Caco-2 (cell line): ENCODE data around the gene GLIS1. TPM values are rescaled to one million over a fixed set of nuclear protein-coding genes. Genes with fewer than 3 reads are reported as not detected.

Experiments
- BruUV-seq: library from RNA; stranded (reverse); fragments of 400-500 nt; replicated peaks from 2 replicates; lab custom pipeline; 2021; lab: Mats Ljungman, UMichigan
- CTCF ChIA-PET: fragments of 300-600 bp; sonication (Branson Sonifier 250); formaldehyde crosslinking; loops from one replicate; lab custom pipeline; 2022; ENCODE audit warnings: antibody characterized with exemption; lab: Charles Lee
- POLR2A ChIA-PET: fragments of 300-600 bp; sonication (Branson Sonifier 250); formaldehyde crosslinking; loops from one replicate; lab custom pipeline; 2022; ENCODE audit warnings: antibody characterized with exemption; lab: Charles Lee
- DNase-seq, 2 experiments: peaks; one replicate each; pipeline versions ENCODE4 v3.0.0 to v3.0.0-alpha.2; 2020 to 2022
- H3K27me3 ChIP-seq: replicated peaks from 2 replicates; pipeline ENCODE4 v1.6.0; 2011; ENCODE audit warnings: low read length; ENCODE audit not compliant: control insufficient read depth, insufficient read depth
- H3K36me3 ChIP-seq: 2 replicates; pipeline ENCODE4 v1.5.1; 2011; ENCODE audit warnings: low read length; ENCODE audit not compliant: control insufficient read depth, insufficient read depth
- H3K4me1 ChIP-seq: fragments of 250-450 bp; sonication (Bioruptor Pico); 2 replicates; pipeline ENCODE4 v1.5.1; 2020; ENCODE audit warnings: mild to moderate bottlenecking
- H3K4me3 ChIP-seq: 2 replicates; pipeline ENCODE4 v1.5.1; 2011; ENCODE audit warnings: low read depth, mild to moderate bottlenecking, control low read depth, low read length
- H3K9me3 ChIP-seq: fragments of 250-450 bp; sonication (Bioruptor Pico); 2 replicates; pipeline ENCODE4 v1.5.1; 2020; ENCODE audit warnings: mild to moderate bottlenecking, moderate library complexity
- H3K27ac Mint-ChIP-seq: one replicate; pipeline ENCODE4 v1.8.0; 2022; ENCODE audit warnings: mixed read lengths; ENCODE audit not compliant: unreplicated experiment
- H3K27me3 Mint-ChIP-seq: one replicate; pipeline ENCODE4 v1.8.0; 2022; ENCODE audit warnings: mixed read lengths; ENCODE audit not compliant: insufficient read depth, unreplicated experiment
- H3K36me3 Mint-ChIP-seq: one replicate; pipeline ENCODE4 v1.8.0; 2022; ENCODE audit warnings: mild to moderate bottlenecking, mixed read lengths; ENCODE audit not compliant: insufficient read depth, unreplicated experiment
- H3K4me1 Mint-ChIP-seq: one replicate; pipeline ENCODE4 v1.8.0; 2022; ENCODE audit warnings: low read depth, mixed read lengths; ENCODE audit not compliant: unreplicated experiment
- H3K4me3 Mint-ChIP-seq: one replicate; pipeline ENCODE4 v1.8.0; 2022; ENCODE audit warnings: mild to moderate bottlenecking, moderate library complexity, mixed read lengths; ENCODE audit not compliant: unreplicated experiment
- H3K9me3 Mint-ChIP-seq: one replicate; pipeline ENCODE4 v1.8.0; 2022; ENCODE audit warnings: mixed read lengths; ENCODE audit not compliant: unreplicated experiment
- intact Hi-C: fragments of 100-400 bp; cut with micrococcal nuclease; formaldehyde crosslinking; loops from one replicate; pipeline ENCODE4 v1.10.0; 2022; ENCODE audit not compliant: unreplicated experiment
- total RNA-seq: library from RNA; stranded (reverse); gene quantifications from 2 replicates; pipeline ENCODE4 v1.2.3, GENCODE V29; 2022
- TF ChIP-seq, protein P1 (sequence below), 2 experiments: fragments of 200-600 bp in 1 of 2; IDR thresholded peaks; 1 replicate in 1 of 2; 2 replicates in 1 of 2; pipeline versions ENCODE4 v1.5.1 to v1.8.0; 2011 to 2022; ENCODE audit warnings: antibody characterized with exemption in 1 of 2, control low read depth in 1 of 2, inconsistent platforms in 1 of 2, low read depth in 1 of 2, low read length in 1 of 2, mild to moderate bottlenecking in 1 of 2, moderate library complexity in 1 of 2; ENCODE audit not compliant: insufficient read depth in 1 of 2, severe bottlenecking in 1 of 2, unreplicated experiment in 1 of 2

GLIS1 gene
- total RNA-seq, 1 experiment from 2014 or later = not detected

DNA sequence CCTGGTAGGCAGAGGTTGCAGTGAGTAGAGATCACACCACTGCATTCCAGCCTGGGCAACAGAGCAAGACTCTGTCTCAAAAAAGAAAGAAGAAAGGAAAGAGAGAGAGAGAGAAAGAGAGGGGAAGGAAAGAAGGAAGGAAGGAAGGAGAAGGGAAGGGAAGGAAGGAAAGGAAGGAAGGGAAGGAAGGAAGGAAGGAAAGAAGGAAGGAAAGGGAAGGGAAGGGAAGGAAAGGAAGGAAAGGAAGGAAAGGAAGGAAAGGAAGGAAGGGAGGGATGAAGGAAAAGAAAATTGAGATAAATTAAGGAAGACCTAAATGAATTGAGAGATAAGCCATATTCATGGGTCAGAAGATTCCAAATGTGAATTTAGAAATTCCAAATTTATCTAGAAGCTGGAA is 92.2 kb downstream of the GLIS1 start:
- intact Hi-C loops = no loop called here
- ChIA-PET CTCF (no interaction called here), POLR2A (no interaction called here)
- Mint-ChIP-seq H3K36me3 (no peaks in the 10 kb centered on the region), H3K27ac (no peak overlapping the region), H3K4me3 (no peak overlapping the region), H3K27me3 (peaks cover 7% of the 10 kb centered on the region), H3K4me1 (no peaks in the 10 kb centered on the region), H3K9me3 (no peaks in the 10 kb centered on the region)
- no peak for DNase-seq
- Histone ChIP-seq H3K9me3 (no peaks in the 10 kb centered on the region), H3K36me3 (no peaks in the 10 kb centered on the region), H3K4me3 (no peak overlapping the region), H3K4me1 (no peaks in the 10 kb centered on the region), H3K27me3 (no peaks in the 10 kb centered on the region)
- TF ChIP-seq, protein P1, sequence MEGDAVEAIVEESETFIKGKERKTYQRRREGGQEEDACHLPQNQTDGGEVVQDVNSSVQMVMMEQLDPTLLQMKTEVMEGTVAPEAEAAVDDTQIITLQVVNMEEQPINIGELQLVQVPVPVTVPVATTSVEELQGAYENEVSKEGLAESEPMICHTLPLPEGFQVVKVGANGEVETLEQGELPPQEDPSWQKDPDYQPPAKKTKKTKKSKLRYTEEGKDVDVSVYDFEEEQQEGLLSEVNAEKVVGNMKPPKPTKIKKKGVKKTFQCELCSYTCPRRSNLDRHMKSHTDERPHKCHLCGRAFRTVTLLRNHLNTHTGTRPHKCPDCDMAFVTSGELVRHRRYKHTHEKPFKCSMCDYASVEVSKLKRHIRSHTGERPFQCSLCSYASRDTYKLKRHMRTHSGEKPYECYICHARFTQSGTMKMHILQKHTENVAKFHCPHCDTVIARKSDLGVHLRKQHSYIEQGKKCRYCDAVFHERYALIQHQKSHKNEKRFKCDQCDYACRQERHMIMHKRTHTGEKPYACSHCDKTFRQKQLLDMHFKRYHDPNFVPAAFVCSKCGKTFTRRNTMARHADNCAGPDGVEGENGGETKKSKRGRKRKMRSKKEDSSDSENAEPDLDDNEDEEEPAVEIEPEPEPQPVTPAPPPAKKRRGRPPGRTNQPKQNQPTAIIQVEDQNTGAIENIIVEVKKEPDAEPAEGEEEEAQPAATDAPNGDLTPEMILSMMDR (IDR thresholded peaks at IDR 0.05; ENCODE audit: insufficient read depth in 1 of 2, low read depth in 1 of 2, low read length in 1 of 2, severe bottlenecking in 1 of 2, unreplicated experiment in 1 of 2) = no peak
- no TSS peak for BruUV-seq

DNA sequence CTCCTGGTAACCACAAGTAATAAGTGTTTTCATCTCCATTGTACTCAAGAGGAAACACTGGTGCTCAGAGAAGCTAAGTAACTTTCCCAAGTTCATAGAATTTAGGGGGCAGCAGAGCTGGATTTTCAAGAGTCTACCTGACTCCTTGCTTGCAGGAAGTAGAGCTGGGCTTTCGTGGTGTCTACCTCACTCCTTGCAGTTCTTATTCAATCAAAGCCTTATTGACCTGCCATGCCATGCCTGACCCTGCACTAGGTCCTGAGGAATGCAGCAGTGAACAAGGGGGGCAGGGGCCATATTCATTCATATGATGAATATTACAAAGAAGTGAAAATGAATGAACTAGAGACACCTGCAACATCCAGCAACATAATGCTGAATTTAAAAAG is 93.3 kb downstream of the GLIS1 start:
- H3K4me3 Mint-ChIP-seq = no peak overlapping the region
- DNase-seq = no peak
- no peaks in the 10 kb centered on the region for H3K36me3 Mint-ChIP-seq
- H3K36me3 ChIP-seq = no peaks in the 10 kb centered on the region
- H3K4me1 ChIP-seq = no peaks in the 10 kb centered on the region
- intact Hi-C loops = no loop called here
- POLR2A ChIA-PET = no interaction called here
- H3K9me3 ChIP-seq = no peaks in the 10 kb centered on the region
- BruUV-seq = no TSS peak
- CTCF ChIA-PET = no interaction called here
- H3K4me3 ChIP-seq = no peak overlapping the region
- H3K27me3 ChIP-seq = no peaks in the 10 kb centered on the region
- peaks cover 7% of the 10 kb centered on the region for H3K27me3 Mint-ChIP-seq
- TF ChIP-seq, protein P1 (IDR thresholded peaks at IDR 0.05; ENCODE audit: insufficient read depth in 1 of 2, low read depth in 1 of 2, low read length in 1 of 2, severe bottlenecking in 1 of 2, unreplicated experiment in 1 of 2) = no peak
- H3K9me3 Mint-ChIP-seq = no peaks in the 10 kb centered on the region
- no peaks in the 10 kb centered on the region for H3K4me1 Mint-ChIP-seq
- H3K27ac Mint-ChIP-seq = no peak overlapping the region

DNA sequence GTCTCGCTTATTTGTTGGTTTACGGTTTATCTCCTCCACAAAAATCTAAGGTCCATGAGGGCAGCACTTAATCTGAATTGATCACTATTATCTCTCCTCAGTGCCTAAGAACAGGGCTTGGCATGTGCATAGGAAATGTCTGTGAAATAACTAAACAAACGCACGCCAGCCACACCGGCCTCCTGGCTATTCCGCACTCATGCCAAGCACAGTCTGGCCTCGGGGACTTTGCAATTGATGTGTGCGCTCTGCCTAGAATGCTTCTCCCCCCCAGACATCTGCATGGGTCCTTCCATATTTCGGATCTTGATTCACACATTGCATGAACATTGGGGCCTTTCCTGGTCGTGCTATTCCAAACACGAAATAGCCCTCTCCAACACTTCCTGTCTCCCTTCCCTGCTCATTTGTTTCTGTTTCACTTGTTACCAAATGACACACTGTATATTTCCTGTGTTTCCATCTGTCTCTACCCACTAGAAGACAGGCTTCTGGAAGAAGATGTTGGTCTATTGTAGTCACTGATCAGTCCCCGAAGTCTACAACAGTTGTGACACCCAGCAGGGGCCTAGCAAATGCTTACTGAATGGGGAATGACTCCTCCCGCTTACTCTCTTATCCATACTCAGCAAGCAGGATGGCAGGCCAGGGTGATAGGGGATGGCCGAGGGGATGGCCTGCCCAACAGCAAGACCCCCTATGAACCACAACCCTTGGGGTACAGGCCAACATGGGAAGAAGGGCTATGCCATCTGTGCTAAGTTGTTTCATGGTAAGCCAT is 93.9 kb downstream of the GLIS1 start:
- H3K36me3 Mint-ChIP-seq = no peaks in the 10 kb centered on the region
- CTCF ChIA-PET = no interaction called here
- H3K9me3 ChIP-seq = no peaks in the 10 kb centered on the region
- no peak overlapping the region for H3K27ac Mint-ChIP-seq
- no peak overlapping the region for H3K4me3 ChIP-seq
- TF ChIP-seq, protein P1 (IDR thresholded peaks at IDR 0.05; ENCODE audit: insufficient read depth in 1 of 2, low read depth in 1 of 2, low read length in 1 of 2, severe bottlenecking in 1 of 2, unreplicated experiment in 1 of 2) = no peak
- POLR2A ChIA-PET = no interaction called here
- no peaks in the 10 kb centered on the region for H3K4me1 Mint-ChIP-seq
- no peak overlapping the region for H3K4me3 Mint-ChIP-seq
- BruUV-seq = no TSS peak
- H3K9me3 Mint-ChIP-seq = no peaks in the 10 kb centered on the region
- peaks cover 7% of the 10 kb centered on the region for H3K27me3 Mint-ChIP-seq
- no peak for DNase-seq
- H3K4me1 ChIP-seq = no peaks in the 10 kb centered on the region
- intact Hi-C loops = no loop called here
- no peaks in the 10 kb centered on the region for H3K36me3 ChIP-seq
- no peaks in the 10 kb centered on the region for H3K27me3 ChIP-seq
